Spleen (tissue), 11 donors: ENCODE data around the gene DCP2. TPM values are rescaled to one million over a fixed set of nuclear protein-coding genes. Genes with fewer than 3 reads are reported as not detected.

Experiments used
- DNase-seq: peaks from one replicate; pipeline ENCODE4 v3.0.0-alpha.2; 2020
- H3K27ac ChIP-seq, 8 donors: fragments of 200-600 bp; sonication (generic) in 7 of 8; 1 replicate in 4 of 8; 2 replicates in 4 of 8; pipeline versions ENCODE4 v1.5.0 to v1.8.0; 2016 to 2021; ENCODE audit warnings: inconsistent platforms in 4 of 8, mild to moderate bottlenecking in 4 of 8, moderate library complexity in 1 of 8
- H3K27me3 ChIP-seq, 7 donors: fragments of 200-600 bp; sonication (generic) in 6 of 7; replicated peaks in 1 of 7; 1 replicate in 4 of 7; 2 replicates in 3 of 7; pipeline versions ENCODE4 v1.5.0 to v1.8.0; 2016 to 2021; ENCODE audit warnings: inconsistent platforms in 3 of 7, mild to moderate bottlenecking in 1 of 7
- H3K36me3 ChIP-seq, 6 donors: fragments of 200-600 bp; sonication (generic) in 5 of 6; 1 replicate in 4 of 6; 2 replicates in 2 of 6; pipeline versions ENCODE4 v1.5.0 to v1.8.0; 2016 to 2021; ENCODE audit warnings: inconsistent platforms in 2 of 6
- H3K4me1 ChIP-seq, 6 donors: fragments of 200-600 bp; sonication (generic) in 5 of 6; 1 replicate in 3 of 6; 2 replicates in 3 of 6; pipeline versions ENCODE4 v1.5.0 to v1.8.0; 2016 to 2021; ENCODE audit warnings: inconsistent platforms in 3 of 6
- H3K4me3 ChIP-seq, 8 donors: fragments of 200-600 bp; sonication (generic) in 7 of 8; 1 replicate in 4 of 8; 2 replicates in 4 of 8; pipeline versions ENCODE4 v1.5.0 to v1.8.0; 2016 to 2021; ENCODE audit warnings: inconsistent platforms in 4 of 8, mild to moderate bottlenecking in 4 of 8, moderate library complexity in 2 of 8
- H3K9me3 ChIP-seq, 8 donors: fragments of 200-600 bp; sonication (generic) in 7 of 8; 1 replicate in 4 of 8; 2 replicates in 4 of 8; pipeline versions ENCODE4 v1.5.0 to v1.8.0; 2016 to 2021; ENCODE audit warnings: inconsistent platforms in 4 of 8
- CTCF ChIP-seq, 11 experiments: fragments of 200-600 bp in 7 of 11; fragments of 450-650 bp in 4 of 11; sonication (generic) in 4 of 11; IDR thresholded peaks in 8 of 11; conservative IDR thresholded peaks in 3 of 11; 1 replicate in 7 of 11; 2 replicates in 4 of 11; pipeline versions ENCODE4 v1.4.0 to v1.8.0; 2016 to 2021; ENCODE audit warnings: antibody characterized with exemption in 11 of 11, inconsistent platforms in 4 of 11, mild to moderate bottlenecking in 1 of 11
- POLR2A ChIP-seq, 3 donors: fragments of 450-650 bp; IDR thresholded peaks; one replicate each; pipeline ENCODE4 v1.5.1; 2017; ENCODE audit warnings: antibody characterized with exemption in 3 of 3, mild to moderate bottlenecking in 1 of 3
- POLR2AphosphoS5 ChIP-seq, 3 donors: sonication (generic); formaldehyde crosslinking; IDR thresholded peaks; one replicate each; pipeline ENCODE4 v1.5.1; 2017; ENCODE audit warnings: antibody characterized with exemption in 3 of 3
- WGBS, 5 donors: extraction: QIAGEN DNeasy Blood & Tissue Kit in 3 of 5; methylation state at CpG; one replicate each; pipeline versions ENCODE4 v1.1.5 to v1.1.7; 2013 to 2018; 5-methylcytosine and 5-hydroxymethylcytosine counted together
- intact Hi-C: fragments of 100-400 bp; cut with DNase I; formaldehyde crosslinking; loops from one replicate; pipeline ENCODE4 v1.15.0; 2023; ENCODE audit warnings: low total_unique reads
- polyA plus RNA-seq, 3 donors: library from polyadenylated mRNA; stranded (reverse); fragments of 200-250 nt; gene quantifications; one replicate each; pipeline ENCODE4 v1.2.1, GENCODE V29; 2013
- total RNA-seq, 7 donors: library from RNA; depleted of rRNA in 3 of 7; stranded (reverse); fragments of >200 nt in 3 of 7; fragmentation: NEBNext Ultra II Directional in 4 of 7; extraction: Animal tissue kit (Norgen Biotek cat#: 25700) in 4 of 7; gene quantifications; one replicate each; pipeline versions ENCODE4 v1.1.0 to v1.2.1, GENCODE V29; 2016 to 2021
- donor health status: healthy with polysubstance abuse.
- donor health status: DM: no; HTN: no; CAD: no; lungs with moderate emphysema.
- donor health status: DM: no; HTN: no; CAD: no.
- donor health status: Bipolar disorder and iron deficiency.
- donor health status: healthy.
- donor health status: DM: no; HTN: no; CAD: no.
- donor health status: DM: yes; HTN: yes; CAD: no.

Gene DCP2
- total and polyA plus RNA-seq, 10 donors: 17.5 to 110 (median 78.4) TPM

DNA sequence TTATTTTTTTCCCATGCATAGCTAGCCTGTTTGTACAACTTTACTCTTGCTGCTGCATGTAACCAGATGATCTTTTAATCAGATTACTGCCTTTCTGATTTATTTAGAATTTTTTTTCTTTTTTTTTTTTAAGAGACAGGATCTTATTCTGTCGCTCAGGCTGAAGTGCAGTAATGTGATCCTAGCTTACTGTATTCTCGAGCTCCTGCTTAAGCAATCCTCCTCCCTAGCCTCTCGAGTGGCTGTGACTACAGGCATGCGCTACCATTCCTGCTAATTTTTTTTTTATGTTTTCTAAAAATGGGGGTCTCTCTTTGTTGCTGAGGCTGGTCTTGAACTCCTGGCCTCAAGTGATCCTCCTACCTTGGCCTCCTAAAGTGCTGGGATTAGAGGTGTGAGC, 9.6 kb downstream of the DCP2 start:
- Histone ChIP-seq H3K27ac (no peak overlapping the region), H3K9me3 (no peaks in the 10 kb centered on the region), H3K36me3 (peaks cover 0 to 82% (median 17%) of the 10 kb centered on the region in 6 donors), H3K4me3 (no peak overlapping the region), H3K27me3 (no peaks in the 10 kb centered on the region), H3K4me1 (peaks cover 0 to 68% (median 30%) of the 10 kb centered on the region in 6 donors)
- intact Hi-C loops: loop anchor here (10.0 kb wide), 1 partner anchor 529 kb away; the partner anchor contains the start of gene YTHDC2
- no peak for DNase-seq
- TF ChIP-seq CTCF (IDR thresholded peaks at IDR 0.05 in 8 of 11, conservative IDR thresholded peaks at IDR 0.05 in 3 of 11) (no peak), POLR2A (IDR thresholded peaks at IDR 0.05) (no peak), POLR2AphosphoS5 (IDR thresholded peaks at IDR 0.05) (no peak)
- WGBS, 5 donors: 93 to 98% (median 96%) methylated on average over 4 of the region's 4 CpGs

DNA sequence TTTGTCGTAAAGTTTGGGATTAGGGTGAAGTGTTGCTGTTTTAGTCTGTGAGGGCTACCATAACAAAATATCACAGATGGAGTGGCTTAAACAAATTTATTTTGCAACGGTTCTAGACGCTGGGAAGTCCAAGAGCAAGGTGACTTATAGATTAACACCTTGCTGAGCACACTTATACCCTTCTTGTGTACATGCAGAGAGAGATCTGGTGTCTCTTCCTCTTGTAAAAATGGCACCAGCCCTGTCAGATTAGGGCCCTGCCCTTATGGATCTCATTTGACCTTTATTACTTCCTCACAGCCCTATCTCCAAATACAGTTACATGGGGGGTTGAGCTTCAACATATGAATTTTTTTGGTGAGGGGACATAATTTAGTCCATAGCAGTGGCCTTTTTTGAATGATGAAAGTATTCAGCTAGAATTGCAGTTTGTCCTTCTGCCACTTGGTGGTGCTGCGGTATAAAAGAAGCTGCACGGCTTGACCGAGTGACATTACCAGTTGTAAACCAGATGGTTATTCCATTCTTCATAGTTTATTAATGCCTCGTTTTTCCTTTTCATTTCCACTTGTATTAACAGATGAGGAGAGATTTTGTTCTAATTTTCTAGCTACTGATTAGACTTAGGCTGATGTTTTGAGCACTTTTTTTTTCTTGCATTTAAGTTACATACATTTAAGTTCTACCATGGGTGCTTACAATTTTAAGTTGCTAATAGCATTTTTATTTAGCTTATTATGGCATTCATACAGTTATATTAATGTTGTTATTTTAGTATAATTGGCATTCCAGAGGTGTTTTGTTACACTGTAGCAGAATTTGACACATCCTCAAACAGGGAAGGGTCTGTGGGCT, 19.4 kb downstream of the DCP2 start:
- peaks cover 0 to 87% (median 27%) of the 10 kb centered on the region in 6 donors for H3K36me3 ChIP-seq
- H3K27ac ChIP-seq: no peak overlapping the region
- TF ChIP-seq CTCF (IDR thresholded peaks at IDR 0.05 in 8 of 11, conservative IDR thresholded peaks at IDR 0.05 in 3 of 11) (peak; percentile 66 to 88 (median 84)), POLR2AphosphoS5 (IDR thresholded peaks at IDR 0.05) (no peak)
- intact Hi-C loops: loop anchor here (5.0 kb wide), 1 partner anchor 336 kb away; no protein-coding TSS in a partner anchor
- H3K4me3 ChIP-seq: no peak overlapping the region
- 21 to 30% (median 27%) methylated on average over 7 of the region's 7 CpGs for WGBS, 5 donors
- peaks cover 0 to 54% (median 13%) of the 10 kb centered on the region in 6 donors for H3K4me1 ChIP-seq
- H3K9me3 ChIP-seq: no peaks in the 10 kb centered on the region
- peak; percentile 80 for DNase-seq
- H3K27me3 ChIP-seq: no peaks in the 10 kb centered on the region

DNA sequence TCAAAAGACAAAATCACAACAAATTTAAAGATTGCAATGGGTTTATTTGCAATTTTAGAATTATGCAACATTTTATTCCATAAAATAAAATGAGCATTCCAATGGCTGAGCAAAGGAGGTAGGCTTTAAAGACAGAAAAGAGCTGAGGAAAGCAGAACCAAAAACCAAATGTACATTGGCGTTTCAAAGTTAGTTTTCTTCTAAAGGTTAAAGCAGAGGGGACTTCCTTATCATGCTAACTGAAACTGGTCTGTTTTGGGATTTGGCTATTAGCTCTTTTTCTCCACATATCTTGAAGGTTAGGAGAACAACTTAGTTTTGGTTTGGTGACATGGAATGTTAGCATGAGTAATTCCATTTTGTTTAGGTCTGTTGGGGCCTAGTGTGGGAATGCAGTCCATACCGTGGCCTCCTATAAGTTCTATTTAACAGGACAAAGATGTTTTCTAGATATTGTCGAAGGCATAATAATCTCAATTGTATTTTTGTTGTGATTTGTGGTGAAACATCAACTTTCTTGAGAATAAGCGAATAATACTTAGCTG, 20.3 kb downstream of the DCP2 start:
- intact Hi-C loops: loop anchor here (5.0 kb wide), 1 partner anchor 335 kb away; no protein-coding TSS in a partner anchor
- Histone ChIP-seq H3K9me3 (no peaks in the 10 kb centered on the region), H3K36me3 (peaks cover 0 to 96% (median 35%) of the 10 kb centered on the region in 6 donors), H3K27me3 (no peaks in the 10 kb centered on the region), H3K4me1 (peaks cover 0 to 45% (median 13%) of the 10 kb centered on the region in 6 donors), H3K4me3 (no peak overlapping the region), H3K27ac (no peak overlapping the region)
- TF ChIP-seq POLR2A (IDR thresholded peaks at IDR 0.05) (no peak), POLR2AphosphoS5 (IDR thresholded peaks at IDR 0.05) (no peak), CTCF (IDR thresholded peaks at IDR 0.05 in 8 of 11, conservative IDR thresholded peaks at IDR 0.05 in 3 of 11) (no peak)
- WGBS, 5 donors: 85 to 90% (median 87%) methylated on average over 4 of the region's 4 CpGs
- no peak for DNase-seq

GRCh38 chr5:112998296-112998695, 21.7 kb downstream of the DCP2 start:
- Histone ChIP-seq H3K4me3 (no peak overlapping the region), H3K4me1 (peaks cover 0 to 36% (median 13%) of the 10 kb centered on the region in 6 donors), H3K27ac (no peak overlapping the region), H3K27me3 (no peaks in the 10 kb centered on the region), H3K9me3 (no peaks in the 10 kb centered on the region), H3K36me3 (peaks cover 0 to 98% (median 45%) of the 10 kb centered on the region in 6 donors)
- TF ChIP-seq CTCF (IDR thresholded peaks at IDR 0.05 in 8 of 11, conservative IDR thresholded peaks at IDR 0.05 in 3 of 11) (no peak), POLR2A (IDR thresholded peaks at IDR 0.05) (no peak), POLR2AphosphoS5 (IDR thresholded peaks at IDR 0.05) (no peak)
- WGBS, 5 donors: 87 to 92% (median 89%) methylated on average over 4 of the region's 4 CpGs
- DNase-seq: no peak
- intact Hi-C loops: loop anchor here (5.0 kb wide), 1 partner anchor 334 kb away; no protein-coding TSS in a partner anchor
